ENCODE data around the gene YEATS2.
A peak's percentile ranks its signal among the peaks of the same experiment; 100 is the strongest.

YEATS2 gene

GRCh38 chr3:183812761-183813445, 115.3 kb downstream of the YEATS2 start:
- no peak for DNase-seq (ENCODE audit: low spot score)

DNA sequence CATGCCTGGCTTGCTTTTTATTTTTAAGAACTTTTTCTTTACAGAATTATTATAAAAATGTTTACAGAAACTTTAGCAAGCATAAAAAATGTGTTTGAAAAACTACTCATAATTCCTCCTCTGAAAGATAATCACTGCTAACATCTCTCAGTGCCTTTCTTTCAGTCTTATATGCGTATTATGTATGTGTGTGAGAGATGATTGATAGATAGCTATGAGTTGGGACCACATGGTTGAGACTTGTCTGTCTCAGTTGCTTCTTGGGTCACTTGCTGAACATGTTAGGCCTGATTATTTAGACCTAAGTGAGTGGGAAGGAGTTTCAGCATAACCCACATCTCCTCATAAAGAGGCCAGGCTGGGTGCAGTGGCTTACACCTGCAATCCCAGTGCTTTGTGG, 116.6 kb downstream of the YEATS2 start:
- no peak for DNase-seq (ENCODE audit: low spot score)

DNA sequence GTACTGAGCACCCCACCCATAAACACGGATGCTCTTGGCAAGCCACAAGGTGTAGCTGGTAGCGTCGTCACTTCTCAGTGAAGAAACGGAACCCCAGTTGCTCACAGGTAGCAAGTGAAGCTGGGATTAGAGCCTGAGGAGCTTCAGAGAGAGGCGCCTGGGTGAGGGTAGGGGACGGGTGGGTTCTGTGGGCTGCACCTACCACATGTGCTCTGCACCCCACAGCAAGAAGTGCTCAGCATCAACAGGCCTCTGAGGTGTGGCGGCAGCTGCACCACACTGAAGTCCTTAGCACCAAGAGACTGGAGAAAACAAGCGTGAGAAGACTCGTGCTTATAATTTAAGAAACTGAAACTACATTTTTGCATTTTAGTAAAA, 118.0 kb downstream of the YEATS2 start:
- no peak for DNase-seq (ENCODE audit: low spot score)

DNA sequence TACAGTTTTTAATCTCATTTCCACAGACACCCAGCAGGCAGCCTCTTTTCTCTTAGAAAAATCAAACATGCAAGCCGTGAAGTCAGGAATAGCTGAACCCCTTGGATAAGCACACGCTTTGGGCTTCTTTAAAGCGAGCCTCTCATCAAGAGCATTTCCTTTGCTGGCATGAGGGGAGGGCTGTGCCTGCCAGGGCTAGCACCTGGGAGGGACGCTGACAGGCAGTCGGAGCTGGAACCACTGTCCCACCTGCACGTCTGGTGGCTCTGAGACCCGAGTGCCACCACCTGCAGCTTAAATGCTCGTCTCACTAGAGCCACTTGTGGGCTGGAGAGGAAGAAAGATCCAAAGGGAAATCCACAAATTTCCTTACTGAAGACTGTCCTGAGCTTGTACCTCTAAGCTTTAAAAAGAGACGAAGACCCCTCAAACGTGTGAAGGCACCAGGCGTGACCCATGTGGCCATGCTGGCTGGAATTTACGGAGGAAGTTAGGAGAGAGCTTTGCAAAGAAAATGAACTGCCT, 118.4 kb downstream of the YEATS2 start:
- no peak for DNase-seq (ENCODE audit: low spot score)

DNA sequence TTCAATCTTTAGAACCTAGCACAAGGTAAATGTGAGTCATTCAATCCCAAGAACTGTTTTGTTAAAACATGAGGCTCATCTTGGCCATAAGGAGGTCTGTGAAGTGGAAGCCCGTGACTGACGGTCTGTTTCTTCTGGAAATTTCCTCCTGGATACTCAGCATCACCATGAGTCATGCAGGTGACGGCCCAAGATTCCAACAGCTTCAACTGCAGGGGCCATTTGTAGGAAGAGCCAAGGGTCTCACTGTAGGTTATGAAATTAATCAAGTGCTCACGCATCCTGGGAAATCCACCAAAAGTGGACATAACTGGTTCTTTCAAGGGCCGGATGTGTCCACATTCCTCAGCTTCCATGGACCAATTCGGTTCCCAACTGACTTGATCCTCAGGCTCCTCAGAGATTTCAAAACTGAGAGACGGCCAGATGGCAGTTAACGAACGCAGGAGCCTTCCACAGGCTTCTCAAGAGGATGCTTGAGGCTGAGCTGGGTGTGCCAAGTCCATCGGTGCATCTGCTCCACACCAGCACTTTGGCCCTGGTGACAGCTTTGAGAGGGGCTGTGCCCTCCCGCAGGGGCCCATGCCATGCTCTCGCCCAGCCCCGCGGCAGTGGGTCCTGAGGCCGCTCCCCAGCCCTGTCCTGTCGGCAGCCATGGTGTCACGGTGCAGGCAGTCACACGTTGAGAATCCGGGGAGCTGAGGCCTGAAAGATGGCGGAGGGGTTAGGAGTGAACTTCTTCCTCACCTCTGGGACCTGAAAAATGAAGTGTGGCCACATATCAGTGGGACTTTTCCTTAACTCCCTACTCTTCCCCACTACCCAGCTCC, 119.3 kb downstream of the YEATS2 start:
- no peak for DNase-seq (ENCODE audit: low spot score)

- no peak for DNase-seq (ENCODE audit: low spot score)
These were observed 120.0 kb downstream of the YEATS2 start for GRCh38 chr3:183817639-183818038.

DNA sequence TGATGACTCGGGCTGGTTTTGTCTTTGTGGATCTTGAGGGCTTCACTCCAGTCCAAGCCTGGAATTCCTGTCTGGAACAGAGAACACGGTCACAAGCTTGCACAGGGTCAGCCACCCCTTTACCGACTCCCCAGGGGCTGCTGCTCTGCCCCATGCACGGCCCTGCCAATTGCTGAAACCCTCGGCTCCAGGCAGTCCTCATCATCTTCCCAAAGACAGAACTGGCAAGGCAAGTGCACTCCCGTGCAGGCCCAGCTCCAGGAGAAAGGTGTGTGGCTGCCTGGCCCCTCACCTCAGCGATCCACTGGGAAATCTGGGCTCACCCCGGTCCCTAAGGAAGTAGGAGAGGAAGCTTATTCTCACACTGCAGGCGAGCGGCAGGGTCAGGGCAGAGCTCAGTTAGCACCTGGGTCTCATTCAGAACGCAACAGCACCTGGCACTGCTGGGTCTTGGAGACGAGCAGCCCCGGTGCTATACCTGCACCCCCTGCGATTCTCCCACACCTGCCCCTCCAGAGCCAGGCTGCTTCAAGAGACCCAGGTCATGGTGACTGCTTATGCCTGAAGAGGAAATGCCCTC, 120.5 kb downstream of the YEATS2 start:
- DNase-seq (ENCODE audit: low spot score) = no peak

- DNase-seq (ENCODE audit: low spot score) = no peak
These were observed 121.4 kb downstream of the YEATS2 start for GRCh38 chr3:183818706-183819624.

GRCh38 chr3:183819831-183820230, 122.2 kb downstream of the YEATS2 start:
- no peak for DNase-seq (ENCODE audit: low spot score)

DNA sequence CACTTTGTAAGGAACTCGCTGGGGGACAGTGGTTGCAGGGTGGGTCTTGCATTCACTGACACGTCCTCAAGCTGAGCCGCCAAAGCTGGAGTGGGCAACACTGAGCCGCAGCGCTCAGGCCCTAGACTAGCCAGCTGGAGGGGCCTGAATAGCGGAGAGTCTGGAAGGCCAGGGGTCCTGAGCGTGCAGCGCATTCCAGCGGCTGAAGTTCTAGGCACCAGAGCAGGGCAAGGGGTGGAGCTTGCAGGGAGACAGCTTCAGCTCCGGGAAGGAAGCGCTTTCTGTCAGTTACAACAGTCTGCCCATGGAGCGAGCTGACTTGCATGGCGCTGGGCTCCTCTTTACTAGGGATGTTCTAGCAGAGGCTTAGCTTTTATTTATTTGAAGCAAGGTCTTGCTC, 125.0 kb downstream of the YEATS2 start:
- DNase-seq (ENCODE audit: low spot score) = no peak

DNA sequence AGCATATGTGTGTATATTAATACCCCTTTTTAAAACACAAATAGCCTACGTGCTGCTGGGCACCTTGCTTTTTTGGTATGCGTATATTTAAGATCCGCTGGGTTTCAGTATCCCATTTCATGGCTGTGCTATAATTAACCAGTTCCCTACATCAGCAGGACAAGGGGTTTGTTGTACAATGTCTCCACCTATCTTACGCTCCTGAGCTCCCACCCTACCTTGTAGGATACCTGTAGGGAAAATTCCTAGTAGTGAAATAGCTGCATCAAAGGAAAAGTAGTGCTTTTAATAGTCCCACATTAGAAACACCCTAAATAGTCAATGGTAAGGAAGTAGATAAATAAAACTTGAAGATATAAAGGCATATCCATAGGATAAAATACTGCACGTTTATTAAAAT, 126.4 kb downstream of the YEATS2 start:
- no peak for DNase-seq (ENCODE audit: low spot score)

GRCh38 chr3:183824761-183825455, 127.3 kb downstream of the YEATS2 start:
- no peak for DNase-seq (ENCODE audit: low spot score)

DNA sequence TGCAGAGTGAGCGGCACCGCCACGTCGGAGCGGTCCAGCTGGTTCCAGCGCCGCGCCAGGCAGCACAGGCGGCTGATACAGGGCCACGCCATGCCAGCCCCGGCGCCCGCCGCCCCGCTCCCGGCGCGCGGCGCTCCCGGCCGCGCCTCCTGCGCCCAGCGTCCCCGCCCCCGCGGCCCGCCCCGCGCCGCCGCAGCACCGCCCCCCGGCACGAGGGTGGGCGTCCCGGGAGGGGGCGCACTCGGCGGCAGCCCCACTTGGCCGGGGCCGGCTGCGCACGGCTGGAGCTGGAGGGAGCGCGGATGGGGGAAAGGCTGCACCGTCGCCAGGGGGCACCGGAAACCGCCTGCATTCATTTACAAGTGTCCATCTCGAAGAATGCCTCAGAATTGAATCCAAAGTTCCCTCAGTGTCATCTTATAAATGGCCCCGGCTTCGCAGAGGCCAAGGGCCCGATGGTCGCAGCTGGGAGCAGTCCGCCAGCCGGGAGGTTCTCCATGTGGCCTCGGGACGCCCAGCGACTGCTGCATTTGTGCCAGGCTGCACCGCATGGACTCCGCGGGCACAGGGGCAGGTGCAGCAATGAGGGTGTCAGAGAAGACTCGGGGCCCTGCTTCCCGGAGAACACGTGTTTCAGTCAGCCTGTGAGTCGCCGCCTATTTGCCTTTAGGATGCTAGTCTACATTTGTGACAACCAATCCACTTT, 128.0 kb downstream of the YEATS2 start, which contains the start of gene MAP6D1:
MAP6D1 (minus strand) TSS at position 122 of the 706 bp plus-strand sequence; CDS start at position 92, 30 bp downstream.
- peak; percentile 31 for DNase-seq (ENCODE audit: low spot score)

DNA sequence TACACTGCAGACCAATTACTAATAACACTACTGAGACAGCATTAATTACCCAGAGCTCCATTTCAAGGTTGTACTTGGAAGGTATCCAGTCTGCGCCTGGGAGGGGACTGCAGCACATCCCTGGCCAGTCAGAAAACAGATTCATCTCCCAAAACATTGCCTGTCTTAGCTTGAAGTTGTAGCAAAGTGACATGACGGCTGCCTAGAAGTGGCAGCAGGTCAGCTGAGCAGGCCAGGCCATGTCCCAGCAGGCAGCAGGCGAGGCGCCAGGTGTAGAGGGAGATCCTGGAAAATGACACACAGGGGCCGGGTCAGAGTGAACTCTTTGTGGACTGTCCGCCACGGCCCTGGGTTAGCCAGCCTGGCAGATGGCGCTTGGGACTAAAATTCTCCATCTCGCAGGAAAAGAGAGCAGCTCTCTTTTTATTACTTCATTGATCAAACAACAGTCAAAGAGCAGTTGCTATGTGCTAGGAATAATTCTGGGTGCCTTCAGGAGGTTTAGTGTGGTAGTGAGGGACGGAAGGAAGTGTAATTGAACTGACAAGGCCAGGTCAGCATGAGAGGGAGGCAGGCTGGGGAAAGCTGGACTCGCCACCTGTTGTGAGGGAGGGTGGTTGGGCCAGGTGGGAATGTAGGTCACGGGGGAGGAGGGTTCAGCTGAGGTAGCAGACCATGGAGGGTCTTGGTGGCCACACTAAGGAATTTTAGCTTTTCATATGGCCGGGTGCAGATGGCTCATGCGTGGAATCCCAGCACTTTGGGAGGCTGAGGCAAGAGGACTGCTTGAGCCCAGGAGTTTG, 129.1 kb downstream of the YEATS2 start:
- no peak for DNase-seq (ENCODE audit: low spot score)

DNA sequence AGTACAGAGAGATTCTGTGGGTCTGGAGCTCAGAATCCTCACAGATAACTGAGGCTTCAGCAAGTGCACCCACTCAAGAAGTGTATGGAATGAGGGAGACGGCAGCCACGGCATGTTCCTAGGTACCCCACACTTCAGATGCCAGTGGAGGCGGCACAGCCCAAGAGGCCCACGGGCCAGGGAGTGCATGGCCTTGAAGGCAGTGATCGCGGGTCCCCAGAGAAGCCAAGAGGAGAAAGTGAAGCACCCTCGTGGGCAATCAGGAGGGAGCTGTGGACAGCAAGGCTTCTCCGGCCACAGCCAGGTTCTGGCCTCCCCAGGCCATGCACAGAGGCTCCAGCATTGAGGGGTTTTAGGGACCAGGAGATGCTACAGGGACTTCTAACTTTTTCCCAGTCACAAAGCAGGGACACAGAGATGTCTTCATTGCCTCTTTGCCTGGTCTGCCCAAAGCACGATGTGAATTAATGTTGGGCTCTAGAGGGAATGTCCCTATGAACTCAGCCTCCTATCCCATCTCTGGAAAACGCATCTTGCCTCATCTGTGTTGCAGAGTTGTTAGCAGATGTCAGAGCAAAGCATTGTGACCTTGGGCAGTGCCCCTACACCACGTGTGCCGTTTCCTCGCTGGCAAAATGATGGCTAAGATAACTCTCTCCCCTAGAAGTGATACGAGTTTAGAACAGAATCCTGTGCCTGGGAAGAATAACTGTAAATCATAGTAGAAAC, 130.4 kb downstream of the YEATS2 start:
- DNase-seq (ENCODE audit: low spot score) = no peak

DNA sequence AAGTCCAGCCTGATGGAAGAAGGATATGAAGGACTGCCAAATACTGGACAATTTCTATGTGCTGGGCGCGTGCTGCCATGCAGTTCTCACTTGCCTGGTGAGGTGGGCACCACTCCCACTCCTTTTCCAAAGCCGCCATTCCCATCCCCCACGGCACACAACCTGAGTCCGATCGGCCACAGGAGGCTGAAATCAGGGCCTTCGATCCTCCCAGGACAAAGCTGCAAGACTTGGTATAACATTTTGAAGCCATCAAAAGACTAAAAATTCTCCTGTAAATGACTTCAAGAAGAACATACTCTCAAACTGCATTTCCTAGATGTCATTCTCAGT, 130.9 kb downstream of the YEATS2 start:
- no peak for DNase-seq (ENCODE audit: low spot score)

GRCh38 chr3:183829466-183829865, 131.9 kb downstream of the YEATS2 start:
- DNase-seq (ENCODE audit: low spot score) = no peak

DNA sequence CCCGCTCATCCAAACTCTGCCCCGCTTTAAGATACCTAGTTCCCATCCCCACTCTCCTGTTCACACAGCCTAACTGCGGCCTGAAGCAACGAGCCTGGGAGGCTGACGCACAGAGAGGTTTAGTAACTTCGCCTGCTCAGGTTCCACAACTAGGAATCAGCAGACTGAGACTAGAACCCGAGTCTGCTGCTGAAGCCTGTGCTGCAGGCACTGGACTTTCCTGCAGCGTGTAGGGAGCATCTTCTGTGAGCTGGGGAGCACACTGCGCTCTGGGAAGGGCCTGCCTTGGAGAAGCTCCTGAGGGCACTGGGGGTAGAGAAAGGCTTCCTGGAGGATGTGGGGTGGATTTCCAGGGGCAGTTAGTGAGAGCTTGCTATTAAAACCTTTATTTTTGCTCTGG, 132.6 kb downstream of the YEATS2 start:
- no peak for DNase-seq (ENCODE audit: low spot score)

- no peak for DNase-seq (ENCODE audit: low spot score)
These were observed 135.9 kb downstream of the YEATS2 start for GRCh38 chr3:183833516-183833915.
